IPS-18a (cell line): Measurements from ENCODE around the gene UCK2.

Source experiments
- H3K27ac ChIP-seq: one replicate; pipeline ENCODE4 v1.5.1; 2013; ENCODE audit warnings: low read length
- H3K27me3 ChIP-seq: one replicate; pipeline ENCODE4 v1.6.1; 2013; ENCODE audit warnings: mild to moderate bottlenecking, low read length; ENCODE audit not compliant: control insufficient read depth, insufficient read depth
- H3K36me3 ChIP-seq: one replicate; pipeline ENCODE4 v1.6.1; 2013; ENCODE audit warnings: low read depth, low read length; ENCODE audit not compliant: control insufficient read depth
- H3K4me1 ChIP-seq: one replicate; pipeline ENCODE4 v1.6.1; 2013; ENCODE audit warnings: low read depth, low read length; ENCODE audit not compliant: control insufficient read depth
- H3K4me3 ChIP-seq: one replicate; pipeline ENCODE4 v1.5.1; 2013; ENCODE audit warnings: low read length
- H3K9ac ChIP-seq: one replicate; pipeline ENCODE4 v1.6.1; 2013; ENCODE audit warnings: mild to moderate bottlenecking, low read length, moderate library complexity
- H3K9me3 ChIP-seq: one replicate; pipeline ENCODE4 v1.6.1; 2013; ENCODE audit warnings: low read depth, low read length; ENCODE audit not compliant: control insufficient read depth

UCK2 gene

DNA sequence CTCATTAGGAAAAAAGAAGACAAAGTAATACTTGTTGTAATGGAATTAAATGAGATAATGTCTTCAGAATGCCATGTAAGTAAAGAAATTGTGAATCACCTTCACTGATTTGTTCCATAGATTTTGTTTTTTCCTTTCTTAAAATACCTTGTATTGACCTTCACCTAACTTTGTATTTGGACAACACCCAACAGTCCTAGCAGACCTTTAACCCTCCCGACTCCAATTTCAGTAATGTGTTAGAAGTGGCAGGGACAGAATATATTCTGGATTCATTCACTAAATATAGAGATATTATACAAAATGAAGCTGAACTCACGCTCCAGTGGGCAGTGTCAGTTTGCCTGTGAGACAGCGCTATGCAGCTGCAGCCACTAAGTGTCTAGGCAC, 57.9 kb downstream of the UCK2 start:
- H3K9ac ChIP-seq: no peak overlapping the region
- H3K27me3 ChIP-seq: no peaks in the 10 kb centered on the region
- no peak overlapping the region for H3K4me3 ChIP-seq
- H3K4me1 ChIP-seq: peaks cover 8% of the 10 kb centered on the region
- no peak overlapping the region for H3K27ac ChIP-seq
- H3K36me3 ChIP-seq: peaks cover under 1% of the 10 kb centered on the region
- H3K9me3 ChIP-seq: no peaks in the 10 kb centered on the region

DNA sequence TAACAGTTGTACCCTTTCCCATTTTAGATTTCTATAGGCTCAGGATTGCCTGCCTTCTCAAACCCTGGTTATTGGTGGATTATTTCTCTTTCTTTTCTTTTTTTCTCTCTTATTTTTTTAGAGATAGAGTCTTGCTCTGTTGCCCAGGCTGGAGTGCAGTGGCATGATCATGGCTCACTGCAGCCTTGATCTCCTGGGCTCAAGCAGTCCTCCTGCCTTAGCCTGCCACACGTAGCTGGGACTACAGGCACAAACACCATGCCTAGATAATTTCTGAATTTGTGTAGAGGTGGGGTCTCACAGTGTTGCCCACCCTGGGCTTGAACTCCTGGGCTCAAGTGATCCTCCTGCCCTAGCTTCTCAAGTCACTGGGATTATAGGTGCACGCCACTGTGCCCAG, 58.8 kb downstream of the UCK2 start:
- Histone ChIP-seq H3K9ac (no peak overlapping the region), H3K36me3 (peaks cover 10% of the 10 kb centered on the region), H3K9me3 (no peaks in the 10 kb centered on the region), H3K27ac (no peak overlapping the region), H3K27me3 (no peaks in the 10 kb centered on the region), H3K4me3 (no peak overlapping the region), H3K4me1 (peaks cover 8% of the 10 kb centered on the region)

DNA sequence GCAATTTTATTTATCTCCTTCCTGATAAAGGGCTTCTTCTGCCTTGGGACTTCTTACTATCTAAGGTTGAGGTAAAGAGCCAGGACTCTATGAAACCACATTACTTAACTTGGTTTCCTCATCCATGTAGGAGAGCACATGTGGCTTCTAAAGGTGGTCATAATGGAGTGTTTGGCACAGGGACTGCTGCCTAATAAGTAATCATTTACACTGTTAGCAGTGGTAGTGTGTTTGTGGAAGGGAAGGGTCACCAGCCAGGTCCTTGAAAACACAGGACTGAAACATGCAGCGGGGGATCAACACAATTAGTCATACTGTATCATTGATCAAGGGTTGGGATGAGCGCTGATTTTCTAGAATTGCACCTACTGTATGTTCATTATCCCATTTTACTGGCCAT, 59.6 kb downstream of the UCK2 start:
- H3K27me3 ChIP-seq: no peaks in the 10 kb centered on the region
- H3K9ac ChIP-seq: no peak overlapping the region
- H3K4me1 ChIP-seq: peaks cover 8% of the 10 kb centered on the region
- H3K36me3 ChIP-seq: peaks cover 18% of the 10 kb centered on the region
- no peak overlapping the region for H3K27ac ChIP-seq
- no peak overlapping the region for H3K4me3 ChIP-seq
- H3K9me3 ChIP-seq: no peaks in the 10 kb centered on the region

DNA sequence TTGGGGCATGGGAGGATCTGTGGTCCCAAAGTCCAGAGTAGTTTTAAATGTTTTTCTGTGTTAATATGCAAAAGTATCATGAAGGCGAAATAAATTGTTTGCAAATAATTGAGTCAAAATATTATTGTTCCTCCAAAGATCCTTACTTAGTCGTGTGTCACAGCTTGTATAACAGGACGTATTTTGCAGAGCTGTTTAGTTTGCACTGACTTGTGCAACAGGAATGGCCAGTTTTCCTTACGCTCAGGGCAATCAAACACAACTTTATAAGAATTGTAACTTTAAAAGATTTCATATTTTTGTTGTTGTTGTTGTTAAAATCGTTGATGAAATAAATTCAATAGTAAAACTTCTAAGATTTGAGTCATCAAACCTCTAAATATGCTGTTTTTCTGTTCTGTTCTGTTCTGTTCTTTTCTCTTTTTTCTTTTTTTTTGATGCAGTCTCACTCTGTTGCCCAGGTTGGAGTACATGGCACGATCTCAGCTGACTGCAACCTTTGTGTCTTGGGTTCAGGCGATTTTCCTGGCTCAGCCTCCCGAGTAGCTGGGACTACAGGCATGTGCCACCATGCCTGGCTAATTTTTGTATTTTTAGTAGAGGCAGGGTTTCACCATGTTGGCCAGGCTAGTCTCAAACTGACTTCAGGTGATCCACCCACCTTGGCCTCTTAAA, 60.6 kb downstream of the UCK2 start:
- H3K27me3 ChIP-seq: no peaks in the 10 kb centered on the region
- H3K27ac ChIP-seq: no peak overlapping the region
- no peak overlapping the region for H3K4me3 ChIP-seq
- no peak overlapping the region for H3K9ac ChIP-seq
- H3K36me3 ChIP-seq: peaks cover 26% of the 10 kb centered on the region
- H3K4me1 ChIP-seq: peaks cover 8% of the 10 kb centered on the region
- no peaks in the 10 kb centered on the region for H3K9me3 ChIP-seq

DNA sequence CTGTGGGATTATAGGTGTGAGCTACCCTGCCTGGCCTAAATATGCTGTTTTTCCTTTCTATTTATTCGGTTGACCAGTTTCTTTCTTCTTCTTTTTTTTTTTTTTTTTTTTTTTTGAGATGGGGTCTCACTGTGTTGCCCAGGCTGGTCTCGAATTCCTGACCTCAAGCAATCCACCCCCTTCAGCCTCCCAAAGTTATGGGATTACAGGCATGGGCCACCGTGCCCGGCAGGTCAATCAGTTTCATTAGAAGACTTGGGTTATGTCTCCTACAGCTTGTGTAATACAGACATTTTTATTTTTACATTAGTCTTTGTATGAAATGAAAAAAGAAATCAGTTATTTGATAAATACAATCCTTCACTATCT, 61.1 kb downstream of the UCK2 start:
- no peak overlapping the region for H3K27ac ChIP-seq
- H3K36me3 ChIP-seq: peaks cover 29% of the 10 kb centered on the region
- H3K9me3 ChIP-seq: no peaks in the 10 kb centered on the region
- H3K4me1 ChIP-seq: peaks cover 4% of the 10 kb centered on the region
- no peaks in the 10 kb centered on the region for H3K27me3 ChIP-seq
- no peak overlapping the region for H3K9ac ChIP-seq
- no peak overlapping the region for H3K4me3 ChIP-seq

DNA sequence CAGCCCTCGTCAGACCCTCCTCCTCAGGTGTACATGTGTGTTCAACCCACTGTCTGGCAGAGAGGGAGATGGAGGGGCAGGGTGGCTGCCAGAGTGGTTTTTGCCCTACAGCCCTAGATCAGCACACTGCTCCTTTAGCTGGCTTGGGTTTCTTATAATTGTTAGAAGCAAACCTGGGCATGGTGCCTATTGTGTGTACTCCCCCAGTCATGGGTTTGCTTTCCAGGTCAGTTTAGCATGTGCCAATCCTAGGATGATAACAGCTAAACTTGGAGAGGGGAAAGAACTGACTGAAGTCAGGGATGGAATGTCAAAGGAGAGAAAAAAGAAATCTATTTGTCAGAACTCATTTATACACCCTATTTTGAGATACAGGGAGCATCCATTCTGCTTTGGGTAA, 63.3 kb downstream of the UCK2 start:
- H3K4me1 ChIP-seq: no peaks in the 10 kb centered on the region
- no peak overlapping the region for H3K4me3 ChIP-seq
- H3K9ac ChIP-seq: no peak overlapping the region
- H3K36me3 ChIP-seq: peaks cover 50% of the 10 kb centered on the region
- H3K27me3 ChIP-seq: no peaks in the 10 kb centered on the region
- H3K9me3 ChIP-seq: no peaks in the 10 kb centered on the region
- no peak overlapping the region for H3K27ac ChIP-seq

DNA sequence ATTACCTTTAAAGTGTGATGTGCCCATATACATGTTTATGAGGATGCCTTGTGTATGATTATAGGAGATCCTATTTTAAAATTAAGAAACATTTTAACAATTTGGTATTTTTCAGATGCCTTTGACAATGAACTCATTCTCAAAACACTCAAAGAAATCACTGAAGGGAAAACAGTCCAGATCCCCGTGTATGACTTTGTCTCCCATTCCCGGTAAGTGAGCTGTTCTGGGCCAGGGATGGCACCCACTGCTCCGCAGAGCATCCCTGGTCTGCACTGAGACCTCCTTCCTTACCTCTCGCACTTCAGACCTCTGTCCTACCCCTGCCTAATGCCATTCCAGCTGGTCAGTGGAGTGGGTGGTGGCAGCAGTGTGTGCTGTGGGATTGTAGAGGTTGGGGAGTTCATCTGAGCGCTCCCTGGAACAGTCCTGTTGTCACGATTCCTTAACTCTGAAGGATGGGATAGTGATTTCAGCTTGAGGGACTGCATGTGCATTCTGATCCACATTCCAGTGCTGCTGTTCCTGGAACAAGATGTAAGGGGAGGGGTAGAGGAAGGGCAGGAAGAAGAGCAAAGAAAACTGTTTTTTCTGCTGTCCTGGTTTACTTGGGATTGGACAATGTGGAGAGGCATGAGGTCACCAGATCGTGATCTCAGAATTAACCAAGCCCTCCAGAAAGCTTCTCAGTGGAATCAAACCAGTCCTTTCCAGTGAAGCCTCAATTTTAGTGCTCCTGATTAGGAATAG, 63.9 kb downstream of the UCK2 start:
- Histone ChIP-seq H3K27ac (no peak overlapping the region), H3K9me3 (no peaks in the 10 kb centered on the region), H3K4me1 (no peaks in the 10 kb centered on the region), H3K36me3 (peaks cover 56% of the 10 kb centered on the region), H3K4me3 (no peak overlapping the region), H3K27me3 (no peaks in the 10 kb centered on the region), H3K9ac (no peak overlapping the region)

DNA sequence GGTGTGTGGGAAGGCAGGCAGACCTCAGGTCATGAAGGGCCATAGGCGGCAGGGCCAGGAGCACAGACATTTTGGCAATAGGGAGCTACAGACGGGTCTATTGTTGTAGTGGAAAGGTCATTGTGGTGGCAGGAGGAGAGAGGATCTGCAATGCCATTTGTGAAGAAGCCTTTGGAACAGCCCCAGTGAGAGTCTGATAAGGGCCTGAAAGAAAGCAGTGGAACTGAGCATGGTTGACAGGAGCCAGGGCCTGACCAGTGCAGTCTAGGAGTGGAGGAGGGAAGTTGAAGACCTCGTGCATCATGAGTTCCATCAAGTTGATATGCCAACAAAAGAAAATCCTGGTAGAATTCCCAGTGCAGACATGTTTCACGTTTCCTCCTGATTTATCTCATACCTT, 65.5 kb downstream of the UCK2 start:
- Histone ChIP-seq H3K4me3 (no peak overlapping the region), H3K27ac (no peak overlapping the region), H3K9me3 (no peaks in the 10 kb centered on the region), H3K9ac (no peak overlapping the region), H3K36me3 (peaks cover 72% of the 10 kb centered on the region), H3K4me1 (no peaks in the 10 kb centered on the region), H3K27me3 (no peaks in the 10 kb centered on the region)

DNA sequence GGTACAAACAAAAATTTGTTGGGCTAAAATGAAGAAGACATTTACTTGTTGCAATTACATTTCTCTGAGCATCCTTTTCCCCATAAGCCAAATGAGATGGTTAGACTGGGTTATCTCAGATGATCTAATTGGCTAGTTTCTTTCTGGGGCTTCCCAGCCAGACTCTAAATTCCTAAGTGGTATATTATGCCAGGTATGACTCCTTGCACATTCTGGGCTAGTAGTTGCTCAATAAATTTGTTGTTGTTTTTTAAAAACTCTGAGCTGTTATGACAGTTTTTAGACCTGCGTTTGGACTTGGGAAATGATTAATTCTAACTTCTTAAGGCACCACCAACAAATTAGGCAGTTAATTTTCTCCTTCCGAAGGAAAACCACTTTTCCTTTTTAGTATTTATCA, 66.1 kb downstream of the UCK2 start:
- no peak overlapping the region for H3K27ac ChIP-seq
- H3K36me3 ChIP-seq: peaks cover 75% of the 10 kb centered on the region
- H3K4me3 ChIP-seq: no peak overlapping the region

DNA sequence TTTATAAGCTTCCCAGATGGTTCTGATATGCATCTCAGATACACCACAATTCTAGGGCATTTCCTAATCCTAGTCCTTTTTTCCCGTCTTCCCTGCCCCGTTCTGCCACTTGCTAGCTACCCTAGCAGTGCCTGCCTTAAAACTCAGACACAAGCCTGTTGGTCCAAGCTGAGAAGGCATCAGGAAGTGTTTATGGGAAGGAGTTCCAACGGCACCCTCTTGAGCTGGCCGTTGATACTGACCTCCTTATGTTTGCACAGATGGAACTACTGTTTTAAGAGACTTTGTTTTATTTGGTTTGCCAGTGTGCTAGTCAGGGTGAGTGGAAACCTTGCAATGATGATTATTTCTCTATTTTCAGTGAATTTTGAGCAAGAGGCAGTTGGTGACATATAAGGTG, 67.2 kb downstream of the UCK2 start:
- Histone ChIP-seq H3K27ac (no peak overlapping the region), H3K4me3 (no peak overlapping the region), H3K27me3 (no peaks in the 10 kb centered on the region), H3K9me3 (no peaks in the 10 kb centered on the region), H3K9ac (no peak overlapping the region), H3K36me3 (peaks cover 85% of the 10 kb centered on the region), H3K4me1 (no peaks in the 10 kb centered on the region)

More for the DNA sequence above, 66.1 kb downstream of the UCK2 start:
- Histone ChIP-seq H3K27me3 (no peaks in the 10 kb centered on the region), H3K4me1 (no peaks in the 10 kb centered on the region), H3K9me3 (no peaks in the 10 kb centered on the region), H3K9ac (no peak overlapping the region)

DNA sequence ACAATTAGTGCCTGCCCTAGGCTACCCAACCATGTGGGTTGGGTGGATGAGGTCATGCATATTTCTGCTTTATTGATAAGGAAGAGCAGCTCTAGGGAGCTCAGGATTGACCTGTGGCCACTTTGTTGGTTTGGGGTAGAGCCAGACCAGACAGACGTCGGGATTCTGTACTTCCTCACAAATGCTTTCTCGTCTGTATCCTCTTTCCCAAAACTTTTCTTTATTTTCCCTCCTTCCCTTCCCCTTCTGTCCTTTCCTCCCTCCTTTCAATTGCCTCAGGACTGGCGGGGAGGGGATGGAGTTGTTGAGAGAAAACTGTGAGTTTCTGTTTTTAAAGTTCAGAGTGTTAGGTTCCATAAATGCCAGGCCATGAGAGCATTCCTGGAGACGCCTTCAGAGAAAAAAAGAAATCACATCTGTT, 68.0 kb downstream of the UCK2 start:
- no peak overlapping the region for H3K27ac ChIP-seq
- peaks cover 88% of the 10 kb centered on the region for H3K36me3 ChIP-seq
- H3K9me3 ChIP-seq: no peaks in the 10 kb centered on the region
- no peaks in the 10 kb centered on the region for H3K4me1 ChIP-seq
- H3K4me3 ChIP-seq: no peak overlapping the region
- no peaks in the 10 kb centered on the region for H3K27me3 ChIP-seq
- no peak overlapping the region for H3K9ac ChIP-seq

DNA sequence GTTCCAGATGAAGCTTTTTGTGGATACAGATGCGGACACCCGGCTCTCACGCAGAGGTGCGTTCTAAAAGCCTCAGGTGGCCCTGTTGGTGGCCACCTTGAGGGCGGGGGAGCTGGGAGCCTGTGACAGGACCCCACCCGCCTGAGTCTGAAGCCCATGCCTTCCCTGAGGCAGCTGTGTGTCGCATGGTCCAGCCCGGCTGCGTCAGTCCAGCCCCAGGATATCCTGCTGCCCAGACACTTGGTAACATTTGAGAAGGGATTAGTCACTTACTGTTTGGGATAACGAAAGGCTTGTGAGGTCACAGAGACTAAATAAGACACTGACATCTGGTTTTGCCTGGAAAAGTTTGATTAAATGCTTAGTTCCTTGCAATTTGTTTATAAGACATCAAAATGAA, 68.9 kb downstream of the UCK2 start:
- no peaks in the 10 kb centered on the region for H3K4me1 ChIP-seq
- H3K27me3 ChIP-seq: no peaks in the 10 kb centered on the region
- no peak overlapping the region for H3K9ac ChIP-seq
- H3K27ac ChIP-seq: no peak overlapping the region
- H3K9me3 ChIP-seq: no peaks in the 10 kb centered on the region
- no peak overlapping the region for H3K4me3 ChIP-seq
- peaks cover 88% of the 10 kb centered on the region for H3K36me3 ChIP-seq
